ENCODE data around the gene C5orf58. TPM values are rescaled to one million over a fixed set of nuclear protein-coding genes. Genes with fewer than 3 reads are reported as not detected.

C5orf58 gene
- total and polyA plus RNA-seq, 12 donors = 0.39 to 0.80 TPM; not detected in 10

DNA sequence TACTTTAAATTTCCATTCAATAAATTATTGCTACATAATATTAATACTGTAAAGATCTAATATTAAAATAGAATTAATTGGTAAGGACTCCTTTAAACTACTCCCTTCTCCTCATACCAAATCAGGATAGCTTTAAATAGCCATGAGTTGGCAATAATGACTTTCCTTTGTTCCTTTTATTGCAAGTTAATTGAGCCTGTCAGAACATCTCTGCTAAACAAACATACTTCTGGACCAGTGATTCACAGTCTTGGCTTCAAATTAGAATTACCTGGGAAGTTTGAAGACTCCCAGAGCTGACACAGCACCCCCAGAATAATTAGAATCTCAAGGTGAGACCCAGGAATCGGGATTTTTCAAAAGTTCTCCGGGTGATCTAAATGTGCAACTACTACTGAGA is 18.7 kb downstream of the C5orf58 start:
- H3K27ac ChIP-seq = no peak overlapping the region
- no peak overlapping the region for H3K4me3 ChIP-seq
- H3K9me3 ChIP-seq (replicated peaks in 1 of 3) = no peaks in the 10 kb centered on the region
- intact Hi-C loops (cut with DNase I) = no loop called here
- peaks cover 0 to 4% of the 10 kb centered on the region in 2 donors for H3K36me3 ChIP-seq (replicated peaks in 1 of 2)
- TF ChIP-seq, protein P1, sequence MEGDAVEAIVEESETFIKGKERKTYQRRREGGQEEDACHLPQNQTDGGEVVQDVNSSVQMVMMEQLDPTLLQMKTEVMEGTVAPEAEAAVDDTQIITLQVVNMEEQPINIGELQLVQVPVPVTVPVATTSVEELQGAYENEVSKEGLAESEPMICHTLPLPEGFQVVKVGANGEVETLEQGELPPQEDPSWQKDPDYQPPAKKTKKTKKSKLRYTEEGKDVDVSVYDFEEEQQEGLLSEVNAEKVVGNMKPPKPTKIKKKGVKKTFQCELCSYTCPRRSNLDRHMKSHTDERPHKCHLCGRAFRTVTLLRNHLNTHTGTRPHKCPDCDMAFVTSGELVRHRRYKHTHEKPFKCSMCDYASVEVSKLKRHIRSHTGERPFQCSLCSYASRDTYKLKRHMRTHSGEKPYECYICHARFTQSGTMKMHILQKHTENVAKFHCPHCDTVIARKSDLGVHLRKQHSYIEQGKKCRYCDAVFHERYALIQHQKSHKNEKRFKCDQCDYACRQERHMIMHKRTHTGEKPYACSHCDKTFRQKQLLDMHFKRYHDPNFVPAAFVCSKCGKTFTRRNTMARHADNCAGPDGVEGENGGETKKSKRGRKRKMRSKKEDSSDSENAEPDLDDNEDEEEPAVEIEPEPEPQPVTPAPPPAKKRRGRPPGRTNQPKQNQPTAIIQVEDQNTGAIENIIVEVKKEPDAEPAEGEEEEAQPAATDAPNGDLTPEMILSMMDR (IDR thresholded peaks at IDR 0.05) = no peak
- no peak for TF ChIP-seq POLR2A (IDR thresholded peaks at IDR 0.05)
- WGBS, 4 donors = 66 to 85% (median 72%) methylated on average over 2 of the region's 2 CpGs
- DNase-seq = no peak
- no peaks in the 10 kb centered on the region for H3K27me3 ChIP-seq
- peaks cover 0 to 8% of the 10 kb centered on the region in 2 donors for H3K4me1 ChIP-seq (replicated peaks in 1 of 2)

DNA sequence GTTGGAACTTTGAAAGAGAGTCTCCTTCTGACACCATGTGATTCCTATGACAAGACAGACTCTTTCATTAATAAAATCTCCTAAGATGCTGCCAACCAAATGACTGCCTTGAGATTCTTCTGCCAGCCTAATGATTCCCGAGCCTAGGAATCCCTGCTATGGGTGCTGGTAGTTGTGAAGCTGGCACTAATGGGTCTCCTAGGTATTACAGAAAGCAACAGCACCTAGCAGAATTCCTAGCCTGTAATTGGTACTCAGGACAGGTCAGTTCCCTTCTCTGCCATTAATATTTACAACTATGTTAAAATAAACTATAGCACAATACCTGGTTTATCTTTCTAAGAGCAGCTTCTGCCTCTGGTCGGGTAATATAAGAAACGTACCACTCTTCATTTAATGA is 19.3 kb downstream of the C5orf58 start:
- peaks cover 0 to 8% of the 10 kb centered on the region in 2 donors for H3K4me1 ChIP-seq (replicated peaks in 1 of 2)
- no peak for DNase-seq
- no peaks in the 10 kb centered on the region for H3K9me3 ChIP-seq (replicated peaks in 1 of 3)
- no peaks in the 10 kb centered on the region for H3K27me3 ChIP-seq
- TF ChIP-seq, protein P1 (IDR thresholded peaks at IDR 0.05) = no peak
- TF ChIP-seq POLR2A (IDR thresholded peaks at IDR 0.05) = no peak
- H3K36me3 ChIP-seq (replicated peaks in 1 of 2) = peaks cover 0 to 2% of the 10 kb centered on the region in 2 donors
- 49 to 60% (median 57%) methylated on average over 3 of the region's 3 CpGs for WGBS, 4 donors
- no peak overlapping the region for H3K27ac ChIP-seq
- no peak overlapping the region for H3K4me3 ChIP-seq
- intact Hi-C loops (cut with DNase I) = no loop called here

DNA sequence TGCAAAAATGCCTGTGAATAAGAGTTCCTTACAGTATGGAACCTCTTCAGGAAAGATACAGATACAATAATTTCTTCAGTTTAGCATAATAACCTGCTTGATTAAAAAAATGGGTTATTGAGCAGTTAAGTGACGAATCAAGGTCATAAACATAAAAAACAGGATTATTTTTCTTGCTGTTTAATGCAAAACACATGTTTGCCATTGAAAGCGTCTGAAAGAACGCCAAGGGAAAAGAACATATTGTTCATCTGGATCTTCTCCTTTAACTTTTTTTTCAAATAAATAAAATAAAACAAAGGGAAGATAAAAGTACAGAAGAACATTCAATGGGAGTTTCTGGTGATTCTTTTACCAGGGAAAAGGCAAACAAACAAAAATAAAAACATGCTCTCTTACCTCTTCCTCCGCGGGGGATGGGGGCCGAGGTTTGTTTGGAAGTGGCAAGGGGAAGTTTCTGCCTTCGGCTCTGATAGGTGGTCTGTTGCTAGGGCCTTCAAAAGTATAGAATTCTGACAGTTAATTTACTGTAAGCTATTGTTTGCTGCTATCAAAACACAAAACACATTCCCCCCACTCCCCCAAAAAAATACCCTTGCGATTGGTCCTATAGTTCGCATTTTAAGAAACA is 20.1 kb downstream of the C5orf58 start:
- WGBS, 4 donors = 40 to 54% (median 45%) methylated on average over 9 of the region's 9 CpGs
- H3K36me3 ChIP-seq (replicated peaks in 1 of 2) = no peaks in the 10 kb centered on the region
- no peak overlapping the region for H3K27ac ChIP-seq
- TF ChIP-seq POLR2A (IDR thresholded peaks at IDR 0.05) = no peak
- TF ChIP-seq, protein P1 (IDR thresholded peaks at IDR 0.05) = no peak
- H3K4me1 ChIP-seq (replicated peaks in 1 of 2) = peaks cover 0 to 8% of the 10 kb centered on the region in 2 donors
- no peak for DNase-seq
- H3K9me3 ChIP-seq (replicated peaks in 1 of 3) = no peaks in the 10 kb centered on the region
- H3K4me3 ChIP-seq = no peak overlapping the region
- intact Hi-C loops (cut with DNase I) = no loop called here
- H3K27me3 ChIP-seq = no peaks in the 10 kb centered on the region

DNA sequence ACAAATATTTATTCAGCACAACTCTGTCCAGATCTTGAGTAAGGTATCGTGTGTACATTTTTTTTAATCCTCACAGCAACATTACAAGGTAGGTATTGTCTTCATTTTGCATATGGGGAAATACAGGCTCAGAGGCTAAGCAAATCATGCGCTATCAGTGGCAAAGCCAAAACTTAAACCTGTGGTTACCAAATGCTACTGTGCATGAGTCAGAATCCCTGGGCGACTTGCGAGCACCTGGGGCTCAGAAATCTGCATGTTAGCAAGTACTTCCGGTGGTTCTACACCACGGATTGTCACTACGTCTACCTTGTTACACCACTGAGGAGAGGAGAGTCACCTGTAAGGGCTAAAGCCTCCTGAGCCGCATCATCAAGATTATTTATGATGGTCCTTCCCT is 21.3 kb downstream of the C5orf58 start:
- DNase-seq = no peak
- 78 to 84% (median 81%) methylated on average over 8 of the region's 8 CpGs for WGBS, 4 donors
- TF ChIP-seq, protein P1 (IDR thresholded peaks at IDR 0.05) = no peak
- TF ChIP-seq POLR2A (IDR thresholded peaks at IDR 0.05) = no peak
- no peaks in the 10 kb centered on the region for H3K9me3 ChIP-seq (replicated peaks in 1 of 3)
- no peaks in the 10 kb centered on the region for H3K27me3 ChIP-seq
- H3K36me3 ChIP-seq (replicated peaks in 1 of 2) = no peaks in the 10 kb centered on the region
- H3K4me3 ChIP-seq = no peak overlapping the region
- intact Hi-C loops (cut with DNase I) = no loop called here
- H3K4me1 ChIP-seq (replicated peaks in 1 of 2) = no peaks in the 10 kb centered on the region
- H3K27ac ChIP-seq = no peak overlapping the region

Measured in adrenal gland (tissue), 12 donors.